Common myeloid progenitor, CD34-positive (primary cell): Measurements from ENCODE around the gene HOXA9.

Experiments
- CTCF ChIA-PET: fragments of 350-600 bp; sonication (Branson Sonifier 250); formaldehyde crosslinking; loops from one replicate; lab custom pipeline; 2021; ENCODE audit warnings: antibody characterized with exemption; lab: Charles Lee
- POLR2A ChIA-PET: fragments of 350-600 bp; sonication (Branson Sonifier 250); formaldehyde crosslinking; loops from one replicate; lab custom pipeline; 2021; ENCODE audit warnings: antibody characterized with exemption; lab: Charles Lee
- DNase-seq, 3 donors: peaks; one replicate each; pipeline versions ENCODE4 v3.0.0 to v3.0.0-alpha.2; 2013
- H3K27ac ChIP-seq, 2 experiments: 1 replicate in 1 of 2; 2 replicates in 1 of 2; pipeline ENCODE4 v1.7.0; 2013; ENCODE audit warnings: inconsistent platforms in 2 of 2, low read length in 2 of 2, mild to moderate bottlenecking in 2 of 2, low read depth in 1 of 2, moderate library complexity in 1 of 2; ENCODE audit not compliant: severe bottlenecking in 2 of 2, insufficient read depth in 1 of 2, poor library complexity in 1 of 2
- H3K27me3 ChIP-seq, 5 experiments: replicated peaks in 2 of 5; 1 replicate in 3 of 5; 2 replicates in 2 of 5; pipeline versions ENCODE4 v1.6.1 to v1.7.0; 2013; ENCODE audit warnings: low read length in 4 of 5, mild to moderate bottlenecking in 2 of 5, moderate library complexity in 2 of 5, inconsistent platforms in 1 of 5; ENCODE audit not compliant: insufficient read depth in 5 of 5, control insufficient read depth in 4 of 5
- H3K36me3 ChIP-seq, 4 experiments: 1 replicate in 2 of 4; 2 replicates in 2 of 4; pipeline versions ENCODE4 v1.6.1 to v1.7.0; 2013; ENCODE audit warnings: low read length in 3 of 4, control low read depth in 1 of 4, mild to moderate bottlenecking in 1 of 4; ENCODE audit not compliant: control insufficient read depth in 4 of 4, insufficient read depth in 4 of 4
- H3K4me1 ChIP-seq, 4 experiments: 1 replicate in 3 of 4; 2 replicates in 1 of 4; pipeline versions ENCODE4 v1.6.1 to v1.7.1; 2013; ENCODE audit warnings: low read length in 3 of 4, mild to moderate bottlenecking in 3 of 4, control low read depth in 1 of 4, inconsistent platforms in 1 of 4, moderate library complexity in 1 of 4; ENCODE audit not compliant: control insufficient read depth in 4 of 4, insufficient read depth in 4 of 4; ENCODE audit errors: control extremely low read depth in 1 of 4
- H3K4me3 ChIP-seq, 7 experiments: 1 replicate in 4 of 7; 2 replicates in 3 of 7; pipeline versions ENCODE4 v1.5.1 to v1.7.0; 2013; ENCODE audit warnings: mild to moderate bottlenecking in 7 of 7, low read length in 6 of 7, moderate library complexity in 6 of 7, inconsistent platforms in 2 of 7, low read depth in 2 of 7, control low read depth in 1 of 7; ENCODE audit not compliant: insufficient read depth in 4 of 7, control insufficient read depth in 1 of 7; ENCODE audit errors: extremely low read depth in 1 of 7
- H3K9me3 ChIP-seq, 5 experiments: 1 replicate in 4 of 5; 2 replicates in 1 of 5; pipeline versions ENCODE4 v1.6.1 to v1.7.1; 2013; ENCODE audit warnings: low read length in 4 of 5, mild to moderate bottlenecking in 2 of 5, inconsistent platforms in 1 of 5, low read depth in 1 of 5, moderate library complexity in 1 of 5; ENCODE audit not compliant: control insufficient read depth in 4 of 5, insufficient read depth in 2 of 5; ENCODE audit errors: control extremely low read depth in 1 of 5
- WGBS: methylation state at CpG from one replicate; pipeline ENCODE4 v1.1.5; 2013; ENCODE audit not compliant: insufficient coverage; 5-methylcytosine and 5-hydroxymethylcytosine counted together

The HOXA9 gene

GRCh38 chr7:27204851-27205322 is 39.5 kb upstream of the HOXA9 start:
- H3K36me3 ChIP-seq = no peaks in the 10 kb centered on the region
- H3K4me3 ChIP-seq = peak overlapping the region in 1 of 7 experiments; percentile 4
- CTCF ChIA-PET = interaction anchor here (0.9 kb wide), 4 partner anchors 10 to 816 kb away, joined by 3 to 4 read pairs (median 3); no protein-coding TSS in a partner anchor
- peaks cover 0 to 32% (median 25%) of the 10 kb centered on the region in 4 experiments for H3K4me1 ChIP-seq
- H3K9me3 ChIP-seq = no peaks in the 10 kb centered on the region
- POLR2A ChIA-PET = no interaction called here
- no peak overlapping the region for H3K27ac ChIP-seq
- H3K27me3 ChIP-seq = peaks cover 18 to 100% (median 84%) of the 10 kb centered on the region in 5 experiments
- DNase-seq = no peak
- WGBS = 7% methylated on average over 41 of the region's 41 CpGs

GRCh38 chr7:27203964-27204594 is 38.7 kb upstream of the HOXA9 start:
- POLR2A ChIA-PET = no interaction called here
- 17% methylated on average over 3 of the region's 4 CpGs for WGBS
- no peaks in the 10 kb centered on the region for H3K9me3 ChIP-seq
- H3K4me1 ChIP-seq = peaks cover 0 to 36% (median 32%) of the 10 kb centered on the region in 4 experiments
- H3K36me3 ChIP-seq = no peaks in the 10 kb centered on the region
- peaks cover 18 to 99% (median 78%) of the 10 kb centered on the region in 5 experiments for H3K27me3 ChIP-seq
- no peak for DNase-seq
- no peak overlapping the region for H3K4me3 ChIP-seq
- no peak overlapping the region for H3K27ac ChIP-seq
- CTCF ChIA-PET = interaction anchor here (0.9 to 1.5 kb wide), 4 partner anchors 9 to 1348 kb away, joined by 3 to 4 read pairs (median 3); no protein-coding TSS in a partner anchor

- DNase-seq = no peak
- no peak overlapping the region for H3K4me3 ChIP-seq
- H3K36me3 ChIP-seq = no peaks in the 10 kb centered on the region
- H3K27ac ChIP-seq = no peak overlapping the region
- 8% methylated on average over 7 of the region's 10 CpGs for WGBS
- CTCF ChIA-PET = interaction anchor here (1.3 to 1.6 kb wide), 4 partner anchors 9 to 1348 kb away, joined by 3 to 4 read pairs (median 3); no protein-coding TSS in a partner anchor
- POLR2A ChIA-PET = no interaction called here
- H3K9me3 ChIP-seq = no peaks in the 10 kb centered on the region
- peaks cover 18 to 99% (median 77%) of the 10 kb centered on the region in 5 experiments for H3K27me3 ChIP-seq
- peaks cover 0 to 39% (median 35%) of the 10 kb centered on the region in 4 experiments for H3K4me1 ChIP-seq
Observed at GRCh38 chr7:27203365-27203953, 38.1 kb upstream of the HOXA9 start.

- WGBS = no CpG with 5 or more reads among the region's 3 CpGs
- Histone ChIP-seq H3K4me1 (peaks cover 0 to 39% (median 36%) of the 10 kb centered on the region in 4 experiments), H3K27ac (no peak overlapping the region), H3K9me3 (no peaks in the 10 kb centered on the region), H3K27me3 (peaks cover 23 to 99% (median 78%) of the 10 kb centered on the region in 5 experiments), H3K4me3 (no peak overlapping the region), H3K36me3 (no peaks in the 10 kb centered on the region)
- DNase-seq = peak in 1 of 3 donors; percentile 37
- ChIA-PET CTCF (interaction anchor here (1.0 to 1.6 kb wide), 4 partner anchors 8 to 13 kb away, joined by 3 to 4 read pairs (median 3); no protein-coding TSS in a partner anchor), POLR2A (no interaction called here)
Observed at GRCh38 chr7:27202862-27203134, 37.5 kb upstream of the HOXA9 start.

GRCh38 chr7:27202018-27202861 is 36.9 kb upstream of the HOXA9 start:
- Histone ChIP-seq H3K27me3 (peaks cover 29 to 99% (median 79%) of the 10 kb centered on the region in 5 experiments), H3K27ac (no peak overlapping the region), H3K4me1 (peaks cover 0 to 39% (median 36%) of the 10 kb centered on the region in 4 experiments), H3K9me3 (no peaks in the 10 kb centered on the region), H3K4me3 (no peak overlapping the region), H3K36me3 (no peaks in the 10 kb centered on the region)
- no peak for DNase-seq
- 17% methylated on average over 24 of the region's 30 CpGs for WGBS
- CTCF ChIA-PET = interaction anchor here (1.0 to 1.6 kb wide), 4 partner anchors 8 to 14 kb away, joined by 3 to 4 read pairs (median 3); no protein-coding TSS in a partner anchor
- POLR2A ChIA-PET = no interaction called here

- ChIA-PET CTCF (interaction anchor here (1.0 to 1.6 kb wide), 3 partner anchors 9 to 15 kb away, joined by 3 to 4 read pairs (median 3); no protein-coding TSS in a partner anchor), POLR2A (interaction anchor here (0.6 kb wide), 1 partner anchor 9 kb away, joined by 3 read pairs; no protein-coding TSS in a partner anchor)
- Histone ChIP-seq H3K36me3 (no peaks in the 10 kb centered on the region), H3K9me3 (no peaks in the 10 kb centered on the region), H3K4me3 (peak overlapping the region in 3 of 7 experiments; percentile 4 to 41 (median 39)), H3K27ac (no peak overlapping the region), H3K4me1 (peaks cover 0 to 39% (median 36%) of the 10 kb centered on the region in 4 experiments), H3K27me3 (peaks cover 28 to 99% (median 76%) of the 10 kb centered on the region in 5 experiments)
- no peak for DNase-seq
- WGBS = 3% methylated on average over 3 of the region's 4 CpGs
Observed at GRCh38 chr7:27201580-27202017, 36.3 kb upstream of the HOXA9 start.
